ENCODE data around the gene PLA2G4E. TPM values are rescaled to one million over a fixed set of nuclear protein-coding genes. Genes with fewer than 3 reads are reported as not detected.

PLA2G4E gene
- total RNA-seq, 5 donors from 2014 or later (not counting 1 experiment from before 2014, with no cell fraction given) = not detected

DNA sequence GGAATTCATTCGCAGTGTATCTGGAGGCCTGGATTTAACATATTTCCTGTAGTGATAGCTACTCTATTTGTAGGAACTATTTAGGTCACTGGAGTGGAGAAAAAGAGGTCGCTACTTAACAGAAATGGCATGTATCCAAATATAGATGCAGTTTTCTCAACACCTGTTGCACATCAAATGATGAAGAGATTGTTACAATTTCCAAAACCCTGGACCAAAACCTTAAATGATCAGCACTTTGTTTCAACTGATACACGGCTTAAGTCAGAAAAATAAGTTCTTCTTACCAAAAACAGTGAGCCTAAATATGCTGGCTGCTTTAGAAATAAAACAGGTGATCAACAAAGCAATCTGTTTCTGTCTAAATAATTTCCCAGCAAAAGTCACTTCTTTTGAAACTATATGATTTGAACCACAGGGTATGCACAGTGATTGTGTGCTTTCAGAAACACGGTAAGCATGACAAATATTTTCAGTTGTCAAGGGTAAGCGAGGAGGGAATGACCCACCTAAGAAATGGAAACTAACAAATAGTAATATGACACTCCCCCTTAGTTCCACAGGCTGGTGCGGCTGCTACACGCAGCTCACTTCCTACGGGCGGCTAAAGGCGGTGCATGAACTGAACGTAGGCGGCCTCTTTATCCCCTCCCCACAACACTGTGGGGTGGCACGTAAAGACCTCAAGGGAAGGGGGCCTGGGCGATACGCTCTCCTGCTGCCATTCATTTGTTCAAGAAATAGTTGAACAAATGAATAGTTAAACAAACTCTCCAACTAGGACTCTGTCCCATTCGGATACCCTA, 49.5 kb downstream of the PLA2G4E start:
- H3K9me3 Mint-ChIP-seq = no peaks in the 10 kb centered on the region
- DNase-seq (peak; percentile 18 to 84 (median 72)), ATAC-seq (replicated peaks in 1 of 4) (peak; percentile 58 to 64 (median 60))
- WGBS (ENCODE audit: insufficient coverage) = 3% methylated on average over 5 of the region's 16 CpGs
- no peaks in the 10 kb centered on the region for H3K27me3 ChIP-seq (replicated peaks in 1 of 2; ENCODE audit: control insufficient read depth in 2 of 2, extremely low read depth in 1 of 2, insufficient read depth in 2 of 2, low read length in 1 of 2)
- H3K27ac ChIP-seq (ENCODE audit: low read length) = peak overlapping the region; percentile 66
- peaks cover 49 to 57% (median 54%) of the 10 kb centered on the region in 3 donors for H3K4me1 Mint-ChIP-seq
- peak overlapping the region; percentile 88 to 89 for H3K27ac Mint-ChIP-seq
- H3K27me3 Mint-ChIP-seq = peaks cover 4 to 12% of the 10 kb centered on the region in 2 donors
- CTCF ChIA-PET = interaction anchor here in 1 of 2 donors (1.8 to 5.1 kb wide), 3 partner anchors 34 to 198 kb away, joined by 4 to 48 read pairs (median 16); partner anchors contain the start of gene MAPKBP1
- POLR2A ChIA-PET = interaction anchor here (0.5 to 3.7 kb wide), 4 partner anchors 17 to 36 kb away, joined by 3 to 47 read pairs (median 6); no protein-coding TSS in a partner anchor
- H3K4me3 ChIP-seq (ENCODE audit: control insufficient read depth in 1 of 2, extremely low read depth in 1 of 2, low read length in 1 of 2) = peak overlapping the region; percentile 77
- H3K9me3 ChIP-seq = no peaks in the 10 kb centered on the region
- H3K36me3 Mint-ChIP-seq = peaks cover 5% of the 10 kb centered on the region
- H3K4me1 ChIP-seq (ENCODE audit: control insufficient read depth in 1 of 2, extremely low read depth in 1 of 2, insufficient read depth in 2 of 2, low read length in 2 of 2) = peaks cover 25 to 35% of the 10 kb centered on the region in 2 experiments
- H3K36me3 ChIP-seq (ENCODE audit: control insufficient read depth in 2 of 2, extremely low read depth in 1 of 2, insufficient read depth in 1 of 2, low read length in 1 of 2) = no peaks in the 10 kb centered on the region
- peak overlapping the region; percentile 87 to 92 (median 90) for H3K4me3 Mint-ChIP-seq

DNA sequence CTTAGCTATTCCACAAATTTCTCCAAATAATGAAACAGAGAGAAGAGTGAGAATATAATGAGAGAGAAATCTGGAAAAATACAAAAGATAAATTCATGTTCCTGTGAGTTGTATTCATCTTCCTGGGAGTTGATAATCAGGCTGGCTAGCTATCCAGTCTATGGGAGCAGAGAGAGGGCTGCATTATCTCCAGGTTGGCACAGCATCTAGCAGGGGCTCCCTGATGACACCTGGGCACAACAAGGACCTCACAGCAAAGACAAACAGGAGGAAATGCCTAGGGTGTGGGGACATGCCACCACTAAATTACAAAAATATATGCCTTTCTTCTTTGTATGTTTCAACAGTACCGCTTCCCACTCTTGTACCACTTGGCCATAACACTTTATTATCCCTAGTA, 50.4 kb downstream of the PLA2G4E start:
- ATAC-seq (replicated peaks in 1 of 4) (no peak), DNase-seq (peak in 2 of 35 experiments; percentile 10 to 17)
- Histone ChIP-seq H3K36me3 (ENCODE audit: control insufficient read depth in 2 of 2, extremely low read depth in 1 of 2, insufficient read depth in 1 of 2, low read length in 1 of 2) (no peaks in the 10 kb centered on the region), H3K27ac (ENCODE audit: low read length) (peak overlapping the region; percentile 66), H3K9me3 (no peaks in the 10 kb centered on the region), H3K4me3 (ENCODE audit: control insufficient read depth in 1 of 2, extremely low read depth in 1 of 2, low read length in 1 of 2) (no peak overlapping the region), H3K27me3 (replicated peaks in 1 of 2; ENCODE audit: control insufficient read depth in 2 of 2, extremely low read depth in 1 of 2, insufficient read depth in 2 of 2, low read length in 1 of 2) (no peaks in the 10 kb centered on the region), H3K4me1 (ENCODE audit: control insufficient read depth in 1 of 2, extremely low read depth in 1 of 2, insufficient read depth in 2 of 2, low read length in 2 of 2) (peaks cover 25 to 38% of the 10 kb centered on the region in 2 experiments)
- POLR2A ChIA-PET = interaction anchor here (0.5 to 3.7 kb wide), 5 partner anchors 9 to 34 kb away, joined by 3 to 47 read pairs (median 3); no protein-coding TSS in a partner anchor
- H3K36me3 Mint-ChIP-seq = peaks cover 5% of the 10 kb centered on the region
- peaks cover 49 to 63% (median 58%) of the 10 kb centered on the region in 3 donors for H3K4me1 Mint-ChIP-seq
- H3K27ac Mint-ChIP-seq = peak overlapping the region; percentile 88 to 89
- WGBS (ENCODE audit: insufficient coverage) = no CpG with 5 or more reads among the region's 1 CpG
- CTCF ChIA-PET = interaction anchor here in 1 of 2 donors (0.7 to 5.1 kb wide), 6 partner anchors 33 to 413 kb away, joined by 3 to 48 read pairs (median 4); partner anchors contain the start of gene JMJD7
- H3K27me3 Mint-ChIP-seq = peaks cover under 1 to 8% of the 10 kb centered on the region in 2 donors
- peak overlapping the region; percentile 87 to 92 (median 90) for H3K4me3 Mint-ChIP-seq
- H3K9me3 Mint-ChIP-seq = no peaks in the 10 kb centered on the region

DNA sequence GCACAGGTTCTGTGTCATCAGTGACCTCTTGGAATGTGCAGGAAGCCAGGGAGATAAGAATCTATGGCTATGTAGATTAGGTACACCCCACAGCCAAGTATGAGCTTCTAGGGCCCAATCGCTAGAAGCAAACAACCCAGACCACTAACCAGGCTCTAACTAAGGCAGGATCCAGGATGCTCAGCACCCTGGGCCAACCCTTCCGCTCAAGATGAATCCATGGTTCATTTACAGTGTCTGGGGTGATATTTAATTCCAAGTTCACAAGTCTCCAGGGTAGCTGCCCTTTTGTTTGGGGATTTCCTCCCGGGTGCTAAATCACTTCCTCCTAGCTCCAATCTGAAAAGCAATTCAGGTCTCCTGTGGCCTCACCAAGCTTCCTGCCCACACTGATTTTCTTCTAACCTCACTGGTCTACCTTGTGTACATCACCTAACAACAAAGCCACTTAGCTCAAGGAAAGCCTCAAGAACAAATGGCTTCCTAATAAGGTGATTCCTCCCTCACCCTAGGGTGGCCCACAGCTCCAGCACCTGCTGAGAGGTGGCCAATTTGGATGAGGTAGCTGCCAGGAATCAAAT, 50.9 kb downstream of the PLA2G4E start:
- H3K9me3 ChIP-seq = no peaks in the 10 kb centered on the region
- WGBS (ENCODE audit: insufficient coverage) = 0% methylated on average over 1 of the region's 3 CpGs
- no peaks in the 10 kb centered on the region for H3K27me3 ChIP-seq (replicated peaks in 1 of 2; ENCODE audit: control insufficient read depth in 2 of 2, extremely low read depth in 1 of 2, insufficient read depth in 2 of 2, low read length in 1 of 2)
- H3K27ac Mint-ChIP-seq = peak overlapping the region; percentile 88 to 89
- POLR2A ChIA-PET = interaction anchor here (0.5 to 3.7 kb wide), 5 partner anchors 8 to 33 kb away, joined by 3 to 47 read pairs (median 3); no protein-coding TSS in a partner anchor
- no peaks in the 10 kb centered on the region for H3K36me3 ChIP-seq (ENCODE audit: control insufficient read depth in 2 of 2, extremely low read depth in 1 of 2, insufficient read depth in 1 of 2, low read length in 1 of 2)
- peak overlapping the region; percentile 66 for H3K27ac ChIP-seq (ENCODE audit: low read length)
- H3K36me3 Mint-ChIP-seq = peaks cover 5% of the 10 kb centered on the region
- DNase-seq (peak in 33 of 35 experiments; percentile 4 to 74 (median 33)), ATAC-seq (replicated peaks in 1 of 4) (peak in 2 of 4 experiments; percentile 2 to 6)
- H3K4me1 ChIP-seq (ENCODE audit: control insufficient read depth in 1 of 2, extremely low read depth in 1 of 2, insufficient read depth in 2 of 2, low read length in 2 of 2) = peaks cover 25 to 38% of the 10 kb centered on the region in 2 experiments
- CTCF ChIA-PET = interaction anchor here in 1 of 2 donors (0.7 to 5.1 kb wide), 9 partner anchors 12 to 1827 kb away, joined by 3 to 48 read pairs (median 4); partner anchors contain the start of genes JMJD7 and MAPKBP1
- H3K4me3 ChIP-seq (ENCODE audit: control insufficient read depth in 1 of 2, extremely low read depth in 1 of 2, low read length in 1 of 2) = no peak overlapping the region
- peak overlapping the region; percentile 66 to 92 (median 87) for H3K4me3 Mint-ChIP-seq
- H3K9me3 Mint-ChIP-seq = no peaks in the 10 kb centered on the region
- peaks cover 0 to 7% of the 10 kb centered on the region in 2 donors for H3K27me3 Mint-ChIP-seq
- peaks cover 49 to 63% (median 60%) of the 10 kb centered on the region in 3 donors for H3K4me1 Mint-ChIP-seq

DNA sequence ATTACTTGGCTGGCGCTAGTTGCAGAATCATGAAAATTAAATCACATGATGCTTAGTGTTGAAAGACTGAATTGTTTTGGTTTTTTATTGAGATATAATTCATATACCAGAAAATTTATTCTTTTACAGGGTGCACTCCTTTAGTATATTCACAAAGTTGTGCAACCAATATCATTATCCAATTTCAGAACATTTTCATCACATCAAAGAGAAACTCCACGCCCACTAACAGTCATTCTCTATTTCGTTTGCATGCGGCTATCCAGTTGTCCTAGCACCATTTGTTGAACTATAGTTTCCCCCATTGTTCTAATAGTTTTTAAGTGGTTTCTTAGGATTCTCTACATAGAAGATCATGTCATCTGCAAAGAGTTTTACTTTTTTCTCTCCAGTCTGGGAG, 52.1 kb downstream of the PLA2G4E start:
- Histone ChIP-seq H3K4me3 (ENCODE audit: control insufficient read depth in 1 of 2, extremely low read depth in 1 of 2, low read length in 1 of 2) (no peak overlapping the region), H3K9me3 (no peaks in the 10 kb centered on the region), H3K36me3 (ENCODE audit: control insufficient read depth in 2 of 2, extremely low read depth in 1 of 2, insufficient read depth in 1 of 2, low read length in 1 of 2) (no peaks in the 10 kb centered on the region), H3K4me1 (ENCODE audit: control insufficient read depth in 1 of 2, extremely low read depth in 1 of 2, insufficient read depth in 2 of 2, low read length in 2 of 2) (peaks cover 25 to 38% of the 10 kb centered on the region in 2 experiments), H3K27ac (ENCODE audit: low read length) (no peak overlapping the region), H3K27me3 (replicated peaks in 1 of 2; ENCODE audit: control insufficient read depth in 2 of 2, extremely low read depth in 1 of 2, insufficient read depth in 2 of 2, low read length in 1 of 2) (no peaks in the 10 kb centered on the region)
- WGBS (ENCODE audit: insufficient coverage) = no CpG with 5 or more reads among the region's 4 CpGs
- ChIA-PET CTCF (interaction anchor here in 1 of 2 donors (0.6 kb wide), 1 partner anchor 130 kb away, joined by 3 read pairs; the partner anchor contains the start of gene PLA2G4B), POLR2A (interaction anchor here (0.6 to 1.1 kb wide), 3 partner anchors 24 to 640 kb away, joined by 5 to 12 read pairs (median 8); no protein-coding TSS in a partner anchor)
- Mint-ChIP-seq H3K4me1 (peaks cover 45 to 63% (median 60%) of the 10 kb centered on the region in 3 donors), H3K4me3 (no peak overlapping the region), H3K27me3 (no peaks in the 10 kb centered on the region), H3K36me3 (peaks cover 5% of the 10 kb centered on the region), H3K27ac (peak overlapping the region; percentile 22 to 46), H3K9me3 (no peaks in the 10 kb centered on the region)
- DNase-seq (no peak), ATAC-seq (replicated peaks in 1 of 4) (no peak)

DNA sequence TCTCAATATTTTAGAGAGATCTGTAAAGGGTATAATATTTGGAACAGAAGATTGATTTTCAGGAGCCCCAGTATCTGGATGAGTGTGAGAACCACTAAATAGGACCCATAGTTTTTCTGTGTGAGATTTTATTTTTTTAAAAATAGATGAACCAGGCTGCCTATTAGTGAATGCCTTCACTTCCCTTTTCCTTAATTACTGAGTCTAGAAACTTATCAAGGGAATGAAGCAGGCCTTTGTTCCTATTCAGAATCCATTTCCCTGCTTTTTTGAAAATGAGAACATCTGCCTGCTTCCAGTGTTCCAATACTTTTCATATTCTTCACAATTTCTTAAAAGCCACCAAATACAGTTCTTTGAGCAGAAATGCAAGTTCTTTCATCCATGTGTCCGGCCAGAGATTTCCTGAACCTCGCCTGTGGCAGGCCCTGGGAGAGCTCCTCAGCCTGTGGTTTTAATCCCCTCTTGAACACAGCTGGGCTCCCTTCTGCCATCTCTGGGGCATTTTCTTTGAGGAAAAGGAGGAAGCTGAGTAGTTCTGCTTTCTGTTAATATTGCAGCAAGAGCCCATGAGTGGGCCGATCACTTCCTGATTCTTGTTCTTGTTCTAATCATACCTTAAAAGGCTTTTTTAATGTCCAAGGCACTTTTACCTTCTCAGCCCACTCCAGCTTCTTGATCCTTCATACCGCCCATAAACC, 53.2 kb downstream of the PLA2G4E start:
- peak in 2 of 35 experiments; percentile 23 to 35 for DNase-seq
- Mint-ChIP-seq H3K27ac (peak overlapping the region; percentile 62 to 79), H3K27me3 (no peaks in the 10 kb centered on the region), H3K4me3 (peak overlapping the region in 2 of 3 donors; percentile 8 to 14), H3K36me3 (peaks cover 5% of the 10 kb centered on the region), H3K9me3 (no peaks in the 10 kb centered on the region), H3K4me1 (peaks cover 41 to 55% (median 54%) of the 10 kb centered on the region in 3 donors)
- no CpG with 5 or more reads among the region's 4 CpGs for WGBS (ENCODE audit: insufficient coverage)
- no peaks in the 10 kb centered on the region for H3K36me3 ChIP-seq (ENCODE audit: control insufficient read depth in 2 of 2, extremely low read depth in 1 of 2, insufficient read depth in 1 of 2, low read length in 1 of 2)
- H3K4me1 ChIP-seq (ENCODE audit: control insufficient read depth in 1 of 2, extremely low read depth in 1 of 2, insufficient read depth in 2 of 2, low read length in 2 of 2) = peaks cover 21 to 33% of the 10 kb centered on the region in 2 experiments
- H3K27ac ChIP-seq (ENCODE audit: low read length) = no peak overlapping the region
- no peaks in the 10 kb centered on the region for H3K9me3 ChIP-seq
- ChIA-PET POLR2A (interaction anchor here in 1 of 2 donors (1.1 kb wide), 1 partner anchor 33 kb away, joined by 8 read pairs; no protein-coding TSS in a partner anchor), CTCF (no interaction called here)
- H3K4me3 ChIP-seq (ENCODE audit: control insufficient read depth in 1 of 2, extremely low read depth in 1 of 2, low read length in 1 of 2) = no peak overlapping the region
- ATAC-seq (replicated peaks in 1 of 4) = no peak
- H3K27me3 ChIP-seq (replicated peaks in 1 of 2; ENCODE audit: control insufficient read depth in 2 of 2, extremely low read depth in 1 of 2, insufficient read depth in 2 of 2, low read length in 1 of 2) = no peaks in the 10 kb centered on the region
